Measurements from ENCODE around the gene PLXDC2. TPM values are rescaled to one million over a fixed set of nuclear protein-coding genes. Genes with fewer than 3 reads are reported as not detected.

PLXDC2 gene
- total RNA-seq, 1 experiment from 2014 or later: 0.21 TPM

DNA sequence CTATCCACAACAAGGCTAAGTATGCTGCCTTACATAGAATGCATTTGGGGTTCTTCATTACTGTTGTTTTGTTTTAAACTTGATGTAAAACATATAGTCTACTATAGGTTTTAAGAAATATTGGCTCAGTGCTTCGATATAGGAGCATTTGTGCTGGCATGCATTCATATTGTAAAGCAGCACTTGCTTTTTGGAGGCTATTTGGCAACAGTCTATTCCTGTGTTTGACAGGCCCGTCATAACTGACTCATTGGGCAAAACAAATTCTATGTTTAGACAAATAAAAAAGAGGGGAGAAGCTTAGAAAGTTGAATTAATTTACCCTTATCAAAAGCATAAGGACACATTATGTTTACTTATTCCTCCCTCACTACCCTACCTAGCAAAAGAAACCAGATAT lies 38.4 kb upstream of the PLXDC2 start:
- H3K4me3 ChIP-seq (ENCODE audit: low read depth in 2 of 2, low read length in 2 of 2): no peak overlapping the region
- ATAC-seq: no peak
- POLR2A ChIA-PET: no interaction called here
- H3K9me3 ChIP-seq (ENCODE audit: control insufficient read depth, insufficient read depth, low read depth, low read length): no peaks in the 10 kb centered on the region
- no TSS peak for BruUV-seq (replicated peaks)
- TF ChIP-seq POLR2AphosphoS5 (IDR thresholded peaks at IDR 0.05; ENCODE audit: low read depth, low read length) (no peak), TCF7L2 (IDR thresholded peaks at IDR 0.05; ENCODE audit: low read depth, low read length) (no peak), SIN3A (IDR thresholded peaks at IDR 0.05; ENCODE audit: borderline replicate concordance, insufficient read depth, low read depth, low read length) (no peak), CTCF (IDR thresholded peaks at IDR 0.05) (no peak)
- TF ChIP-seq, protein P1, sequence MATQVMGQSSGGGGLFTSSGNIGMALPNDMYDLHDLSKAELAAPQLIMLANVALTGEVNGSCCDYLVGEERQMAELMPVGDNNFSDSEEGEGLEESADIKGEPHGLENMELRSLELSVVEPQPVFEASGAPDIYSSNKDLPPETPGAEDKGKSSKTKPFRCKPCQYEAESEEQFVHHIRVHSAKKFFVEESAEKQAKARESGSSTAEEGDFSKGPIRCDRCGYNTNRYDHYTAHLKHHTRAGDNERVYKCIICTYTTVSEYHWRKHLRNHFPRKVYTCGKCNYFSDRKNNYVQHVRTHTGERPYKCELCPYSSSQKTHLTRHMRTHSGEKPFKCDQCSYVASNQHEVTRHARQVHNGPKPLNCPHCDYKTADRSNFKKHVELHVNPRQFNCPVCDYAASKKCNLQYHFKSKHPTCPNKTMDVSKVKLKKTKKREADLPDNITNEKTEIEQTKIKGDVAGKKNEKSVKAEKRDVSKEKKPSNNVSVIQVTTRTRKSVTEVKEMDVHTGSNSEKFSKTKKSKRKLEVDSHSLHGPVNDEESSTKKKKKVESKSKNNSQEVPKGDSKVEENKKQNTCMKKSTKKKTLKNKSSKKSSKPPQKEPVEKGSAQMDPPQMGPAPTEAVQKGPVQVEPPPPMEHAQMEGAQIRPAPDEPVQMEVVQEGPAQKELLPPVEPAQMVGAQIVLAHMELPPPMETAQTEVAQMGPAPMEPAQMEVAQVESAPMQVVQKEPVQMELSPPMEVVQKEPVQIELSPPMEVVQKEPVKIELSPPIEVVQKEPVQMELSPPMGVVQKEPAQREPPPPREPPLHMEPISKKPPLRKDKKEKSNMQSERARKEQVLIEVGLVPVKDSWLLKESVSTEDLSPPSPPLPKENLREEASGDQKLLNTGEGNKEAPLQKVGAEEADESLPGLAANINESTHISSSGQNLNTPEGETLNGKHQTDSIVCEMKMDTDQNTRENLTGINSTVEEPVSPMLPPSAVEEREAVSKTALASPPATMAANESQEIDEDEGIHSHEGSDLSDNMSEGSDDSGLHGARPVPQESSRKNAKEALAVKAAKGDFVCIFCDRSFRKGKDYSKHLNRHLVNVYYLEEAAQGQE (IDR thresholded peaks at IDR 0.05; ENCODE audit: insufficient read depth in 1 of 2, low read depth in 2 of 2, low read length in 1 of 2): no peak
- no peaks in the 10 kb centered on the region for H3K36me3 ChIP-seq (ENCODE audit: control insufficient read depth, insufficient read depth, low read length)
- in situ Hi-C loops (cut with HindIII; ENCODE audit: low pct_unique_long_range_greater_than_20kb, low sequenced_read_pairs): no loop called here
- intact Hi-C loops (cut with micrococcal nuclease; ENCODE audit: unreplicated experiment): no loop called here
- H3K27me3 ChIP-seq (ENCODE audit: control insufficient read depth, insufficient read depth, low read length): no peaks in the 10 kb centered on the region
- no peak for DNase-seq (ENCODE audit: low read depth, low spot score)
- CTCF ChIA-PET: no interaction called here
- no peaks in the 10 kb centered on the region for H3K4me1 ChIP-seq (ENCODE audit: control insufficient read depth, insufficient read depth, low read length)
- H3K27ac ChIP-seq (ENCODE audit: low read length): no peak overlapping the region

DNA sequence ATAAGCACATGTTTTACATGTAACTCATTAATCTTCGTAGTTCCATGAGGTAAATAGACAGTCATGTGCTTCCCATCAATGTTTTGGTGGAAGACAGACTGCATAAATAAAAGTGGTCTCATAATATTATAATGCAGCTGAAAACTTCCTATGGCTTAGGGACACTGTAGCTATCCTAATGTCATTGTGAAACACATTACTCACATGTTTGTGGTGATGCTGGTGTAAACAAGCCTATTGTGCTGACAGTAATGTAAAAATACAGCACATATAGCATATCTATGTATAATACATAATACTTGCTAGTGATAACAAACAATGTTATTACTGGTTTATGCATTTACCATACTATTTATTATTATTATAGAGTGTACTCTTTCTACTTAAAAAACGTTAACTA lies 37.2 kb upstream of the PLXDC2 start:
- ATAC-seq (no peak), DNase-seq (ENCODE audit: low read depth, low spot score) (no peak)
- BruUV-seq (replicated peaks): no TSS peak
- in situ Hi-C loops (cut with HindIII; ENCODE audit: low pct_unique_long_range_greater_than_20kb, low sequenced_read_pairs) (no loop called here), intact Hi-C loops (cut with micrococcal nuclease; ENCODE audit: unreplicated experiment) (no loop called here)
- ChIA-PET POLR2A (no interaction called here), CTCF (no interaction called here)
- TF ChIP-seq SIN3A (IDR thresholded peaks at IDR 0.05; ENCODE audit: borderline replicate concordance, insufficient read depth, low read depth, low read length): no peak
- TF ChIP-seq POLR2AphosphoS5 (IDR thresholded peaks at IDR 0.05; ENCODE audit: low read depth, low read length): no peak
- no peak for TF ChIP-seq TCF7L2 (IDR thresholded peaks at IDR 0.05; ENCODE audit: low read depth, low read length)
- TF ChIP-seq CTCF (IDR thresholded peaks at IDR 0.05): no peak
- TF ChIP-seq, protein P1 (IDR thresholded peaks at IDR 0.05; ENCODE audit: insufficient read depth in 1 of 2, low read depth in 2 of 2, low read length in 1 of 2): no peak
- Histone ChIP-seq H3K36me3 (ENCODE audit: control insufficient read depth, insufficient read depth, low read length) (no peaks in the 10 kb centered on the region), H3K4me1 (ENCODE audit: control insufficient read depth, insufficient read depth, low read length) (no peaks in the 10 kb centered on the region), H3K27me3 (ENCODE audit: control insufficient read depth, insufficient read depth, low read length) (no peaks in the 10 kb centered on the region), H3K9me3 (ENCODE audit: control insufficient read depth, insufficient read depth, low read depth, low read length) (no peaks in the 10 kb centered on the region), H3K4me3 (ENCODE audit: low read depth in 2 of 2, low read length in 2 of 2) (no peak overlapping the region), H3K27ac (ENCODE audit: low read length) (no peak overlapping the region)

Data from Panc1 (cell line).